CD8-positive, alpha-beta memory T cell (primary cell): ENCODE results near the gene PHYKPL. TPM values are rescaled to one million over a fixed set of nuclear protein-coding genes. Genes with fewer than 3 reads are reported as not detected.

Experiments used
- CTCF ChIA-PET: fragments of 350-600 bp; sonication (Branson Sonifier 250); formaldehyde crosslinking; loops from one replicate; lab custom pipeline; 2021; ENCODE audit warnings: antibody characterized with exemption; lab: Charles Lee
- POLR2A ChIA-PET: fragments of 350-600 bp; sonication (Branson Sonifier 250); formaldehyde crosslinking; loops from one replicate; lab custom pipeline; 2021; ENCODE audit warnings: antibody characterized with exemption; lab: Charles Lee
- DNase-seq, 5 donors: peaks; one replicate each; pipeline versions ENCODE4 v3.0.0 to v3.0.0-alpha.2; 2020 to 2022; ENCODE audit warnings: mixed read lengths in 1 of 5
- H3K27ac ChIP-seq: one replicate; pipeline ENCODE4 v1.7.0; 2013; ENCODE audit warnings: low read depth, mild to moderate bottlenecking, low read length, moderate library complexity
- H3K27me3 ChIP-seq: 2 replicates; pipeline ENCODE4 v1.7.0; 2013; ENCODE audit warnings: low read length, mild to moderate bottlenecking; ENCODE audit not compliant: insufficient read depth, poor library complexity, severe bottlenecking
- H3K36me3 ChIP-seq: 2 replicates; pipeline ENCODE4 v1.7.0; 2013; ENCODE audit warnings: mild to moderate bottlenecking, low read length, moderate library complexity; ENCODE audit not compliant: insufficient read depth
- H3K4me1 ChIP-seq: 2 replicates; pipeline ENCODE4 v1.7.0; 2013; ENCODE audit warnings: mild to moderate bottlenecking, low read length, moderate library complexity; ENCODE audit not compliant: insufficient read depth
- H3K4me3 ChIP-seq: 2 replicates; pipeline ENCODE4 v1.7.0; 2013; ENCODE audit warnings: mild to moderate bottlenecking, low read length
- H3K9me3 ChIP-seq: 2 replicates; pipeline ENCODE4 v1.7.0; 2013; ENCODE audit warnings: mild to moderate bottlenecking, low read length
- H3K27ac Mint-ChIP-seq, 8 donors: one replicate each; pipeline ENCODE4 v1.8.0; 2020 to 2021; ENCODE audit warnings: mixed read lengths in 8 of 8, mild to moderate bottlenecking in 6 of 8, inconsistent platforms in 3 of 8, moderate library complexity in 3 of 8
- H3K27me3 Mint-ChIP-seq, 2 donors: one replicate each; pipeline ENCODE4 v1.8.0; 2020 to 2021; ENCODE audit warnings: mixed read lengths in 2 of 2, mild to moderate bottlenecking in 1 of 2, moderate library complexity in 1 of 2
- H3K36me3 Mint-ChIP-seq, 3 donors: one replicate each; pipeline ENCODE4 v1.8.0; 2020 to 2021; ENCODE audit warnings: mixed read lengths in 3 of 3, inconsistent platforms in 1 of 3, mild to moderate bottlenecking in 1 of 3
- H3K4me1 Mint-ChIP-seq, 3 donors: one replicate each; pipeline ENCODE4 v1.8.0; 2020 to 2021; ENCODE audit warnings: mixed read lengths in 3 of 3, inconsistent platforms in 1 of 3, mild to moderate bottlenecking in 1 of 3
- H3K4me3 Mint-ChIP-seq, 7 donors: one replicate each; pipeline ENCODE4 v1.8.0; 2020 to 2021; ENCODE audit warnings: mixed read lengths in 7 of 7, mild to moderate bottlenecking in 6 of 7, moderate library complexity in 4 of 7, inconsistent platforms in 2 of 7
- H3K9me3 Mint-ChIP-seq, 5 donors: one replicate each; pipeline ENCODE4 v1.8.0; 2020 to 2022; ENCODE audit warnings: mixed read lengths in 5 of 5, mild to moderate bottlenecking in 3 of 5, moderate library complexity in 2 of 5, inconsistent platforms in 1 of 5
- polyA plus RNA-seq: library from polyadenylated mRNA; unstranded; fragments of 300-500 nt; fragmentation: Illumina TruSeq; gene quantifications from one replicate; pipeline ENCODE4 v1.2.3, GENCODE V29; 2021
- total RNA-seq, 2 experiments: library from RNA; stranded (reverse); gene quantifications; one replicate each; pipeline ENCODE4 v1.2.3, GENCODE V29; 2021

The PHYKPL gene
- total and polyA plus RNA-seq, 3 experiments from 2014 or later = 41.6 to 61.1 (median 57.8) TPM

DNA sequence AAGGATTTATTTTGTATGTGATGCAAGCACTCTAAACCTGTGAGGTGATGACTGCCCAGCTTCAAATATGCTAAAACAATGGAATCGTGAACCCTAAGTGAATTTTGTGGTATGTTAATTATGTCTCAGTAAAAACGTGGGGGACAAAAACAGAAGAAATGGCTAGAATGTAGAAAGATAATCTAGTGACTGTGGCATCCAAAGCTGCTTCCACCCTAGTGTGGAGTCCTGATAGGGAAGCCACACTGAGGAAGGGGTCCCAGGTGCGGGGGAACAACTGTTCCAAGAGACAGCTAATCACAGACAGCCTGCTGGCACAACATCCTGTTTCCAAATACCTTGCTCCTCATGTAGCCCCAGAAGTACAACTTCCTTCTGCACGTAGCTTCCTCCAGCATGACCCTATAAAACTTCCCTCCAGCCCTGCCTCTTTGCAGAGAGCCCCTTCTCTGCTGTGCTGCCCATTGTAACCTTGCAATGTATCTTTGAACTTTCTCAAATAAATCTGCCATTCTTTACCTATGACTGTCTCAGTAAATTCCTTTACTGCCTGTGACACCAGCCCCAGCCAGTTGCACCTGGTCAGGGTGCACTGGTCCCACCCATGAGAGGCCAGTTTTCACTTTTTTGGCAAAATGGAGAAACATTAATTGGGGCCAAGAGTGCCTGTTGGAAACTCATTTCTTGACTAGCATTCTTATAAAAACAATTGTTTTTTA lies 50.3 kb downstream of the PHYKPL start:
- Histone ChIP-seq H3K36me3 (no peaks in the 10 kb centered on the region), H3K27ac (no peak overlapping the region), H3K9me3 (no peaks in the 10 kb centered on the region), H3K4me1 (no peaks in the 10 kb centered on the region), H3K4me3 (no peak overlapping the region), H3K27me3 (no peaks in the 10 kb centered on the region)
- Mint-ChIP-seq H3K27ac (no peak overlapping the region), H3K4me3 (no peak overlapping the region), H3K36me3 (no peaks in the 10 kb centered on the region), H3K27me3 (peaks cover 7 to 18% of the 10 kb centered on the region in 2 donors), H3K4me1 (no peaks in the 10 kb centered on the region), H3K9me3 (peaks cover 0 to 2% (median 0%) of the 10 kb centered on the region in 5 donors)
- POLR2A ChIA-PET = no interaction called here
- DNase-seq = no peak
- CTCF ChIA-PET = no interaction called here

DNA sequence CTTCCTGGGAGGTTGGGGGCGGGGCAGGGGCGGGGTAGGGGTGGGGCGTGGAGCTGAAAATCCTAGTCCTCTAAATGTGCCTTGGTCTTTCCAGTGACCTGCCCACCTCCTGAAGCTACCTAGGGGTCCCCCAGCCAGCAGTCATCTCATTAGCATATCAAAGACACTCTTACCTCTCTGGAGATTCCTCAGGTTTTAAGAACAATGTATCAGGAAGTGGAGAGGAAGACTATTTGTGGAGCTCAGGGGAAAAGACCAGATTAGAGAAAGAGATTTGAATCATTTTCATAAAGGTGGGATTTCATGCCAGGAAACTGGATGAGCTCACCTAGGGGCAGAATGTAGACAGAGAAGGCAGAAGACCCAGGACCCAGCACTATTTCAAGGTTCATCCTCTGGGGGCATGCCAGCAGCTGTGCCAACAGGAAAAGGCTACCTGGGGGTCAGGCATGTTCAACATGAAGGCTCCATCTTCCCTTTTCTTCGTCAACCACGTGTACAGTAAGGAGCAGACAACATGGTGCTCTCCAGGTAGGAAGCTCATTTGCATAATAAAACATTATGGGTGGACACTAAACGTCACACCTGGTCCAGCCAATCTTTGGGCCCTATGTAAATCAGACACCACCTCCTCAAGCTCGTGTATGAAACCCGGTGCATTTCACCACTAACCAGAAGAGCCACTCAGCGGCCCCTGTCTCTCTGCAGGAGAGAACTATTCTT lies 52.3 kb downstream of the PHYKPL start:
- no peak for DNase-seq
- no peak overlapping the region for H3K4me3 ChIP-seq
- no peaks in the 10 kb centered on the region for H3K36me3 Mint-ChIP-seq
- peaks cover 7 to 24% of the 10 kb centered on the region in 2 donors for H3K27me3 Mint-ChIP-seq
- no peak overlapping the region for H3K27ac ChIP-seq
- no peaks in the 10 kb centered on the region for H3K4me1 ChIP-seq
- no peaks in the 10 kb centered on the region for H3K9me3 ChIP-seq
- H3K27ac Mint-ChIP-seq = no peak overlapping the region
- peaks cover 0 to 2% (median 0%) of the 10 kb centered on the region in 5 donors for H3K9me3 Mint-ChIP-seq
- H3K27me3 ChIP-seq = no peaks in the 10 kb centered on the region
- no peak overlapping the region for H3K4me3 Mint-ChIP-seq
- ChIA-PET CTCF (no interaction called here), POLR2A (no interaction called here)
- H3K4me1 Mint-ChIP-seq = no peaks in the 10 kb centered on the region
- H3K36me3 ChIP-seq = no peaks in the 10 kb centered on the region

DNA sequence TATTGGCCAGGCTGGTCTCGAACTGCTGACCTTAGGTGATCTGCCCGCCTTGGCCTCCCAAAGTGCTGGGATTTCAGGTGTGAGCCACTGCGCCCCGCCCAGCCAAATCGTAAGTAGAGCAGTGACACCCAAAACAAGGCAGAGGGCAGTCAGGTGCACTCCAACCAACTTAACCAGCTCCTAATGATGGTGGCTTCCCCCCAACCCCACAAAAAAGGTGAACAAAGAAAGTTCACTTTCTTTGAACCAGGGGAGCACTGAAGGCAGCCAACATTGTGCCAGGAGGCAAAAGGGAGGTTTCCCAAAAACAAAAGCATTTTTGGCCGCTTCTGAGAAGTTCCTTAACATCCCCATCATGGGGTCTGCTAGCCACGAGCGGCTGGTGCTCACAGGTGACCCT lies 55.0 kb downstream of the PHYKPL start:
- POLR2A ChIA-PET = no interaction called here
- DNase-seq = no peak
- no peaks in the 10 kb centered on the region for H3K36me3 Mint-ChIP-seq
- H3K27me3 Mint-ChIP-seq = peaks cover 7 to 24% of the 10 kb centered on the region in 2 donors
- H3K4me3 Mint-ChIP-seq = no peak overlapping the region
- no peak overlapping the region for H3K27ac ChIP-seq
- no peaks in the 10 kb centered on the region for H3K9me3 ChIP-seq
- no peaks in the 10 kb centered on the region for H3K36me3 ChIP-seq
- no peak overlapping the region for H3K27ac Mint-ChIP-seq
- H3K4me1 ChIP-seq = no peaks in the 10 kb centered on the region
- H3K27me3 ChIP-seq = no peaks in the 10 kb centered on the region
- H3K9me3 Mint-ChIP-seq = peaks cover 0 to 2% (median 0%) of the 10 kb centered on the region in 5 donors
- H3K4me3 ChIP-seq = no peak overlapping the region
- CTCF ChIA-PET = no interaction called here
- H3K4me1 Mint-ChIP-seq = no peaks in the 10 kb centered on the region

DNA sequence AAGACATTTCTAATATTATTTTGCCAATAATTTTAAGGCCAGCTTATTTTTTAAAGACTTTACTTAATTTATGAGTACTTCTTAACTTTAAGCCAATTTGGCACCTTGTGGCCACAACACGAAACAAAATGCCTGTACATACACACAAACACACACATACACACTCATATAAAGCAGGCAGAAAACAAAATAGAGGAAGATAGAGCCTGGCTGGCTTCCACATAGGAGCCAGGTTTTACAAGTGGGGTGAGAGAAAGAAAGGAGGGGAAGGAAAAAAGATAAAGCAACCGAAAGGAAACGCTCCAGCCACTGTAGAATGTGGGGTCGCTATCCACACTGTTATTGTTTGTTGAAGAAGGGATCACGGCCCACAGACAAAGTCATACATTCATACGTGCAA lies 55.8 kb downstream of the PHYKPL start:
- Mint-ChIP-seq H3K27me3 (peaks cover 7 to 24% of the 10 kb centered on the region in 2 donors), H3K4me1 (no peaks in the 10 kb centered on the region), H3K27ac (no peak overlapping the region), H3K9me3 (peaks cover 0 to 2% (median 0%) of the 10 kb centered on the region in 5 donors), H3K36me3 (no peaks in the 10 kb centered on the region), H3K4me3 (no peak overlapping the region)
- H3K4me1 ChIP-seq = no peaks in the 10 kb centered on the region
- no peak overlapping the region for H3K27ac ChIP-seq
- H3K4me3 ChIP-seq = no peak overlapping the region
- ChIA-PET CTCF (interaction anchor here (0.6 kb wide), 1 partner anchor 263 kb away, joined by 3 read pairs; no protein-coding TSS in a partner anchor), POLR2A (no interaction called here)
- DNase-seq = no peak
- no peaks in the 10 kb centered on the region for H3K36me3 ChIP-seq
- H3K27me3 ChIP-seq = no peaks in the 10 kb centered on the region
- no peaks in the 10 kb centered on the region for H3K9me3 ChIP-seq

DNA sequence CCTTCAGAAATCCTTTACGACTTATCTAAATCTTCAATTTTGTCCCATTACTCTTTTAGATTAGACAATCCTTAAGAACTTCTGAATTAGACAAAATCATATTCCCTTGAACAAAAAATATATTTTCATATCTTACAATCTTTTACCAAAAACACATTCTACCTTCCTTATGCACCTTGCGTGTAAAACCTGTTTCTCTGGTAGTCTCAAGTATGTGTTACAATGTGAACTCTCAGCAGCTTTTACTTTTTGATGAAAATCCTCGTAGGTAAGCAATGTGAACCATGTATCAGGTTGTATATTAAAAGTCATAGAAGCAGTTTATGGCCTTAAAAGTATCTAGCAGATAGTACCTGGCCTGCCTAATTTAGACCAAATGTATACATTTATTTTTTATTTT lies 58.1 kb downstream of the PHYKPL start:
- H3K4me3 Mint-ChIP-seq = no peak overlapping the region
- POLR2A ChIA-PET = no interaction called here
- Histone ChIP-seq H3K4me3 (no peak overlapping the region), H3K9me3 (no peaks in the 10 kb centered on the region), H3K36me3 (no peaks in the 10 kb centered on the region), H3K27ac (no peak overlapping the region), H3K27me3 (no peaks in the 10 kb centered on the region), H3K4me1 (no peaks in the 10 kb centered on the region)
- no peaks in the 10 kb centered on the region for H3K4me1 Mint-ChIP-seq
- H3K27ac Mint-ChIP-seq = no peak overlapping the region
- CTCF ChIA-PET = no interaction called here
- DNase-seq = no peak
- peaks cover 0 to 2% (median 0%) of the 10 kb centered on the region in 5 donors for H3K9me3 Mint-ChIP-seq
- H3K36me3 Mint-ChIP-seq = no peaks in the 10 kb centered on the region
- peaks cover 5 to 17% of the 10 kb centered on the region in 2 donors for H3K27me3 Mint-ChIP-seq

DNA sequence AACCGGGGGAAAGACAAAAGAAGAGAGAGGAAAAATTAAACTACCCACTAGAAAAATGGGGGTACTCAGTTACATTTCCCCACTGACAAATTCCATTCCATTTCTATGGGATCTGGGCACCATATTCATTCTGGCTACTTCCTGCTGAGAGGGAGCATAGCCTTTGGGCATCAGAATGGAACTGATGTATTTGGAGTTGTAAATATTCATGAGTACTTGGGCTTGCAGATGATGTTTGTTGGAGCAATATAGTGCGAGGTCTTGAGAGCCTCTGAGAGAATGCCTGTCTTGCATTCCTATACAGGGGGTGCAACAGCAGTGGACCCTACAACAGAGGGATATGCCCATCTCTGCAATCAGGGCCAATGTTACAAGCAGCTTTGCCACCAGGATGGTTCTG lies 62.1 kb downstream of the PHYKPL start:
- no peaks in the 10 kb centered on the region for H3K36me3 Mint-ChIP-seq
- Histone ChIP-seq H3K4me3 (no peak overlapping the region), H3K9me3 (no peaks in the 10 kb centered on the region), H3K36me3 (no peaks in the 10 kb centered on the region), H3K27me3 (no peaks in the 10 kb centered on the region), H3K27ac (no peak overlapping the region), H3K4me1 (no peaks in the 10 kb centered on the region)
- CTCF ChIA-PET = interaction anchor here (2.4 kb wide), 1 partner anchor 95 kb away, joined by 8 read pairs; no protein-coding TSS in a partner anchor
- peaks cover 0 to 6% of the 10 kb centered on the region in 2 donors for H3K27me3 Mint-ChIP-seq
- no peak for DNase-seq
- no peaks in the 10 kb centered on the region for H3K4me1 Mint-ChIP-seq
- H3K27ac Mint-ChIP-seq = no peak overlapping the region
- H3K4me3 Mint-ChIP-seq = no peak overlapping the region
- no peaks in the 10 kb centered on the region for H3K9me3 Mint-ChIP-seq
- POLR2A ChIA-PET = no interaction called here

DNA sequence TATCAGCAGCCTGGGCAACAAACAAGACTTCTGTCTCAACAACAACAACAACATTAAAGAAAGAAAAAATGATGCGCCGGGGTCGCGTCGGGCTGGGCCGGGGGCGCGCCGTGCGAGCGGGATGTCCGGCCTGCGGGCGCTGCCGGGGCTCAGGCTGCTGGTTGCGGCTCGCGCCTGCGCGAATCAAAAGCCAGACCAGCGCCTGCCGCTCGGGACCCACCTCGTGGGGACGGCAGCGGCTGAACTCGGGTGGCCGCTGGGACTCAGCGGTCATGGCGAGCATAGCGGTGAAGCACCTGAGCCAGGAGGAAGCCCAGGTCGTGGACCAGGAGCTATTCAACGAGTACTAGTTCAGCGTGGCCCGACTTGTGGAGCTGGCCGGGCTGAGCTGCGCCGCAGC lies 67.0 kb downstream of the PHYKPL start:
- Histone ChIP-seq H3K9me3 (no peaks in the 10 kb centered on the region), H3K4me3 (no peak overlapping the region), H3K4me1 (peaks cover 7% of the 10 kb centered on the region), H3K36me3 (no peaks in the 10 kb centered on the region), H3K27ac (no peak overlapping the region), H3K27me3 (peaks cover 3% of the 10 kb centered on the region)
- POLR2A ChIA-PET = no interaction called here
- H3K4me3 Mint-ChIP-seq = no peak overlapping the region
- CTCF ChIA-PET = interaction anchor here (1.0 to 1.9 kb wide), 2 partner anchors 90 to 92 kb away, joined by 3 to 10 read pairs; no protein-coding TSS in a partner anchor
- no peaks in the 10 kb centered on the region for H3K36me3 Mint-ChIP-seq
- peaks cover 18 to 23% of the 10 kb centered on the region in 2 donors for H3K27me3 Mint-ChIP-seq
- H3K4me1 Mint-ChIP-seq = peaks cover 6 to 8% (median 7%) of the 10 kb centered on the region in 3 donors
- DNase-seq = no peak
- H3K27ac Mint-ChIP-seq = no peak overlapping the region
- H3K9me3 Mint-ChIP-seq = no peaks in the 10 kb centered on the region
